Measurements from ENCODE around the gene ATP10A. TPM values are rescaled to one million over a fixed set of nuclear protein-coding genes. Genes with fewer than 3 reads are reported as not detected.

ATP10A gene
- total and polyA plus RNA-seq, 7 donors = 0.08 to 0.60 (median 0.36) TPM

DNA sequence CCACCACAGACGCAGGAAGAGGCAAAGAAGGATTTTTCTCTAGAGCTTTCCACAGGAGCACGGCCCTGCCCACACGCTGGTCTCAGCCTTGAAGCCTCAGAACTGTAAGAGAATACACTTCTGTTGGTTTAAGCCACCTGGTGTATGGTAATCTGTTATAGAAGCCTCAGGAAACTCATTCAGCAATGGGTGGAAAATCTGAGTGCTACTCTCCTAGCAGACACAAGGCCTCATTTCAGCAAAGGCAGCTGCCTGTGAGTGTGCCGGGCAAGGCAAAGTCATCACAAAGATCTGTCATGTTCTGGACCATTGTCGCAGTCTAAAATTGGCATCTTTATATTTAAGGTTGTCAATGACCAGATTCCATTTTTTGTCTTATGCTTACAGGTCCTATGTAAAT lies 31.0 kb downstream of the ATP10A start:
- no peaks in the 10 kb centered on the region for H3K27me3 ChIP-seq (ENCODE audit: insufficient read depth in 3 of 3, low read length in 2 of 3)
- no peaks in the 10 kb centered on the region for H3K9me3 ChIP-seq
- H3K36me3 ChIP-seq (ENCODE audit: insufficient read depth in 1 of 2, low read depth in 1 of 2) = no peaks in the 10 kb centered on the region
- TF ChIP-seq CTCF (IDR thresholded peaks at IDR 0.05) = no peak
- WGBS, 3 donors = 74 to 82% (median 77%) methylated on average over 5 of the region's 5 CpGs
- no peak for DNase-seq
- H3K4me3 ChIP-seq = no peak overlapping the region
- intact Hi-C loops (cut with DNase I) = loop anchor here in 1 of 2 donors (10.0 kb wide), 1 partner anchor 63 kb away; no protein-coding TSS in a partner anchor
- H3K4me1 ChIP-seq = no peaks in the 10 kb centered on the region
- no peak for ATAC-seq
- no peak overlapping the region for H3K27ac ChIP-seq

DNA sequence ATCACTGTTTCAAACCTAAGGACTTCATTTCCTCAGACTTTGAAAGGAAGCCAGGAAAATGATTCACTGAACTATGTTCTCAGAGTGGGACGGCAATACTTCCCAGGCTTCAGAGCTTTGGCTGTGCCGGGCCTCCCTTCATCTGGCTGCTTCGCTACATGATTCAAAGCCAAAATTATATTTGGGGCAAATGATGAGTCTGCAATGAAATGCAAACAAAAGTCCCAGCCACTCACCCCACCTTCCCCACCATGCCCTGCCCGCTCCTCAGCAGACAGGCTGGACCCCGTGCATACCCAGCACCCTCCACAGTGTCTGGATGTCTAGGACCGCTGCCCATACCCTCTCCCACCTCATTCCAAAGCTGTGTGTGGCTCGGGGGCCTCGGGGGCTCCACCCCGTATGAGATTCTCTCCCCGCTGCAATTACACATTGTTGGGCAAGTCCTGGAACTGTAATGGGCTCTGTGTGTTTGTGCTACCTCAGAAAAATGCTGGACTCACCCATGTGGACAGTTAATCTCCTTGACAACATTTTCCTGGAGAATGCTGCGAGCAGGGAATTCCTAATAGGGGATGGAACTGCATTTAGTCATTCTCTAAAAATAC lies 32.2 kb downstream of the ATP10A start:
- peak overlapping the region; percentile 58 for H3K27ac ChIP-seq
- H3K9me3 ChIP-seq = no peaks in the 10 kb centered on the region
- H3K27me3 ChIP-seq (ENCODE audit: insufficient read depth in 3 of 3, low read length in 2 of 3) = no peaks in the 10 kb centered on the region
- no peaks in the 10 kb centered on the region for H3K36me3 ChIP-seq (ENCODE audit: insufficient read depth in 1 of 2, low read depth in 1 of 2)
- H3K4me1 ChIP-seq = no peaks in the 10 kb centered on the region
- ATAC-seq = peak; percentile 48 to 85 (median 84)
- peak; percentile 67 to 71 for DNase-seq
- H3K4me3 ChIP-seq = no peak overlapping the region
- intact Hi-C loops (cut with DNase I) = loop anchor here in 1 of 2 donors (10.0 kb wide), 1 partner anchor 64 kb away; no protein-coding TSS in a partner anchor
- TF ChIP-seq CTCF (IDR thresholded peaks at IDR 0.05) = no peak
- 20 to 35% (median 26%) methylated on average over 11 of the region's 11 CpGs for WGBS, 3 donors

- H3K4me3 ChIP-seq = no peak overlapping the region
- no peaks in the 10 kb centered on the region for H3K27me3 ChIP-seq (ENCODE audit: insufficient read depth in 3 of 3, low read length in 2 of 3)
- DNase-seq (no peak), ATAC-seq (no peak)
- no peak overlapping the region for H3K27ac ChIP-seq
- 80 to 82% (median 81%) methylated on average over 3 of the region's 3 CpGs for WGBS, 3 donors
- no peaks in the 10 kb centered on the region for H3K36me3 ChIP-seq (ENCODE audit: insufficient read depth in 1 of 2, low read depth in 1 of 2)
- no peaks in the 10 kb centered on the region for H3K4me1 ChIP-seq
- no peak for TF ChIP-seq CTCF (IDR thresholded peaks at IDR 0.05)
- H3K9me3 ChIP-seq = no peaks in the 10 kb centered on the region
- intact Hi-C loops (cut with DNase I) = loop anchor here in 1 of 2 donors (5.0 kb wide), 1 partner anchor 48 kb away; no protein-coding TSS in a partner anchor
Observed at GRCh38 chr15:25829073-25829472, 34.1 kb downstream of the ATP10A start.

- no peak for DNase-seq
- H3K4me1 ChIP-seq = no peaks in the 10 kb centered on the region
- TF ChIP-seq CTCF (IDR thresholded peaks at IDR 0.05) = no peak
- no peaks in the 10 kb centered on the region for H3K9me3 ChIP-seq
- no peak overlapping the region for H3K27ac ChIP-seq
- no peak overlapping the region for H3K4me3 ChIP-seq
- no peaks in the 10 kb centered on the region for H3K27me3 ChIP-seq (ENCODE audit: insufficient read depth in 3 of 3, low read length in 2 of 3)
- no peak for ATAC-seq
- H3K36me3 ChIP-seq (ENCODE audit: insufficient read depth in 1 of 2, low read depth in 1 of 2) = no peaks in the 10 kb centered on the region
- intact Hi-C loops (cut with DNase I) = loop anchor here in 1 of 2 donors (5.0 kb wide), 1 partner anchor 52 kb away; no protein-coding TSS in a partner anchor
Observed at GRCh38 chr15:25825207-25825606, 37.9 kb downstream of the ATP10A start.

DNA sequence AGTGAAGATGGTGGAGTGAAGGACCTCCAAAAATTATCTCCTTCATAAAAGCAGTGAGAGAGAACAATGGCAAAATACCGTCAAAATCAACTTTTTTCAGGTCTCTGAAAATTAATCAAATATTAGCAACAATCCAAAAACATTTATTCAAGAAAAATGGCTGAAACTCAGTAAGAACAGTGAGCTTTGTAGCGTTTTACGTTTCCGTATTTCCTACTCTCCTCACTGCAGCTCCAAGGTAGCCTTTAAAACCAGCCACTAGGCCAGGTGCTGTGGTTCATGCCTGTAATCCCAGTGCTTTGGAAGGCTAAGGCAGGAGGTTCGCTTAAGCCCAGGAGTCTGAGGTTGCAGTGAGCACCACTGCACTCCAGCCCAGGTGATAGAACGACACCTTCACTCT lies 38.5 kb downstream of the ATP10A start:
- Histone ChIP-seq H3K9me3 (no peaks in the 10 kb centered on the region), H3K27me3 (ENCODE audit: insufficient read depth in 3 of 3, low read length in 2 of 3) (no peaks in the 10 kb centered on the region), H3K4me3 (no peak overlapping the region), H3K36me3 (ENCODE audit: insufficient read depth in 1 of 2, low read depth in 1 of 2) (no peaks in the 10 kb centered on the region), H3K4me1 (no peaks in the 10 kb centered on the region), H3K27ac (no peak overlapping the region)
- 77 to 79% (median 77%) methylated on average over 6 of the region's 6 CpGs for WGBS, 3 donors
- no peak for TF ChIP-seq CTCF (IDR thresholded peaks at IDR 0.05)
- no peak for ATAC-seq
- intact Hi-C loops (cut with DNase I) = loop anchor here in 1 of 2 donors (5.0 kb wide), 1 partner anchor 53 kb away; no protein-coding TSS in a partner anchor
- DNase-seq = no peak
